Measurements from ENCODE around the gene CYP2A6.

GRCh38 chr19:40862785-40863184 is 12.5 kb upstream of the CYP2A6 start:
- TF ChIP-seq CTCF (conservative IDR thresholded peaks at IDR 0.05; ENCODE audit: low read depth in 2 of 2) (no peak; a peak in 1 of 4 replicates), JUNB (IDR thresholded peaks at IDR 0.05; ENCODE audit: unreplicated experiment) (no peak), EZH2phosphoT487 (IDR thresholded peaks at IDR 0.05; ENCODE audit: unreplicated experiment) (no peak), ZNF114 (CRISPR knock-in tag; IDR thresholded peaks at IDR 0.05) (no peak), POLR2AphosphoS5 (IDR thresholded peaks at IDR 0.05; ENCODE audit: low read depth) (no peak), EZH2 (IDR thresholded peaks at IDR 0.05; ENCODE audit: low read depth, unreplicated experiment) (no peak), CREB1 (CRISPR knock-in tag; IDR thresholded peaks at IDR 0.05; ENCODE audit: low read depth) (no peak), REST (IDR thresholded peaks at IDR 0.05; ENCODE audit: unreplicated experiment) (no peak), STAT1 (IDR thresholded peaks at IDR 0.05; ENCODE audit: unreplicated experiment) (no peak), NANOG (IDR thresholded peaks at IDR 0.05; ENCODE audit: borderline replicate concordance) (no peak)
- TF ChIP-seq, protein P1, sequence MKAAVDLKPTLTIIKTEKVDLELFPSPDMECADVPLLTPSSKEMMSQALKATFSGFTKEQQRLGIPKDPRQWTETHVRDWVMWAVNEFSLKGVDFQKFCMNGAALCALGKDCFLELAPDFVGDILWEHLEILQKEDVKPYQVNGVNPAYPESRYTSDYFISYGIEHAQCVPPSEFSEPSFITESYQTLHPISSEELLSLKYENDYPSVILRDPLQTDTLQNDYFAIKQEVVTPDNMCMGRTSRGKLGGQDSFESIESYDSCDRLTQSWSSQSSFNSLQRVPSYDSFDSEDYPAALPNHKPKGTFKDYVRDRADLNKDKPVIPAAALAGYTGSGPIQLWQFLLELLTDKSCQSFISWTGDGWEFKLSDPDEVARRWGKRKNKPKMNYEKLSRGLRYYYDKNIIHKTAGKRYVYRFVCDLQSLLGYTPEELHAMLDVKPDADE (IDR thresholded peaks at IDR 0.05), result no peak
- TF ChIP-seq, protein P2, sequence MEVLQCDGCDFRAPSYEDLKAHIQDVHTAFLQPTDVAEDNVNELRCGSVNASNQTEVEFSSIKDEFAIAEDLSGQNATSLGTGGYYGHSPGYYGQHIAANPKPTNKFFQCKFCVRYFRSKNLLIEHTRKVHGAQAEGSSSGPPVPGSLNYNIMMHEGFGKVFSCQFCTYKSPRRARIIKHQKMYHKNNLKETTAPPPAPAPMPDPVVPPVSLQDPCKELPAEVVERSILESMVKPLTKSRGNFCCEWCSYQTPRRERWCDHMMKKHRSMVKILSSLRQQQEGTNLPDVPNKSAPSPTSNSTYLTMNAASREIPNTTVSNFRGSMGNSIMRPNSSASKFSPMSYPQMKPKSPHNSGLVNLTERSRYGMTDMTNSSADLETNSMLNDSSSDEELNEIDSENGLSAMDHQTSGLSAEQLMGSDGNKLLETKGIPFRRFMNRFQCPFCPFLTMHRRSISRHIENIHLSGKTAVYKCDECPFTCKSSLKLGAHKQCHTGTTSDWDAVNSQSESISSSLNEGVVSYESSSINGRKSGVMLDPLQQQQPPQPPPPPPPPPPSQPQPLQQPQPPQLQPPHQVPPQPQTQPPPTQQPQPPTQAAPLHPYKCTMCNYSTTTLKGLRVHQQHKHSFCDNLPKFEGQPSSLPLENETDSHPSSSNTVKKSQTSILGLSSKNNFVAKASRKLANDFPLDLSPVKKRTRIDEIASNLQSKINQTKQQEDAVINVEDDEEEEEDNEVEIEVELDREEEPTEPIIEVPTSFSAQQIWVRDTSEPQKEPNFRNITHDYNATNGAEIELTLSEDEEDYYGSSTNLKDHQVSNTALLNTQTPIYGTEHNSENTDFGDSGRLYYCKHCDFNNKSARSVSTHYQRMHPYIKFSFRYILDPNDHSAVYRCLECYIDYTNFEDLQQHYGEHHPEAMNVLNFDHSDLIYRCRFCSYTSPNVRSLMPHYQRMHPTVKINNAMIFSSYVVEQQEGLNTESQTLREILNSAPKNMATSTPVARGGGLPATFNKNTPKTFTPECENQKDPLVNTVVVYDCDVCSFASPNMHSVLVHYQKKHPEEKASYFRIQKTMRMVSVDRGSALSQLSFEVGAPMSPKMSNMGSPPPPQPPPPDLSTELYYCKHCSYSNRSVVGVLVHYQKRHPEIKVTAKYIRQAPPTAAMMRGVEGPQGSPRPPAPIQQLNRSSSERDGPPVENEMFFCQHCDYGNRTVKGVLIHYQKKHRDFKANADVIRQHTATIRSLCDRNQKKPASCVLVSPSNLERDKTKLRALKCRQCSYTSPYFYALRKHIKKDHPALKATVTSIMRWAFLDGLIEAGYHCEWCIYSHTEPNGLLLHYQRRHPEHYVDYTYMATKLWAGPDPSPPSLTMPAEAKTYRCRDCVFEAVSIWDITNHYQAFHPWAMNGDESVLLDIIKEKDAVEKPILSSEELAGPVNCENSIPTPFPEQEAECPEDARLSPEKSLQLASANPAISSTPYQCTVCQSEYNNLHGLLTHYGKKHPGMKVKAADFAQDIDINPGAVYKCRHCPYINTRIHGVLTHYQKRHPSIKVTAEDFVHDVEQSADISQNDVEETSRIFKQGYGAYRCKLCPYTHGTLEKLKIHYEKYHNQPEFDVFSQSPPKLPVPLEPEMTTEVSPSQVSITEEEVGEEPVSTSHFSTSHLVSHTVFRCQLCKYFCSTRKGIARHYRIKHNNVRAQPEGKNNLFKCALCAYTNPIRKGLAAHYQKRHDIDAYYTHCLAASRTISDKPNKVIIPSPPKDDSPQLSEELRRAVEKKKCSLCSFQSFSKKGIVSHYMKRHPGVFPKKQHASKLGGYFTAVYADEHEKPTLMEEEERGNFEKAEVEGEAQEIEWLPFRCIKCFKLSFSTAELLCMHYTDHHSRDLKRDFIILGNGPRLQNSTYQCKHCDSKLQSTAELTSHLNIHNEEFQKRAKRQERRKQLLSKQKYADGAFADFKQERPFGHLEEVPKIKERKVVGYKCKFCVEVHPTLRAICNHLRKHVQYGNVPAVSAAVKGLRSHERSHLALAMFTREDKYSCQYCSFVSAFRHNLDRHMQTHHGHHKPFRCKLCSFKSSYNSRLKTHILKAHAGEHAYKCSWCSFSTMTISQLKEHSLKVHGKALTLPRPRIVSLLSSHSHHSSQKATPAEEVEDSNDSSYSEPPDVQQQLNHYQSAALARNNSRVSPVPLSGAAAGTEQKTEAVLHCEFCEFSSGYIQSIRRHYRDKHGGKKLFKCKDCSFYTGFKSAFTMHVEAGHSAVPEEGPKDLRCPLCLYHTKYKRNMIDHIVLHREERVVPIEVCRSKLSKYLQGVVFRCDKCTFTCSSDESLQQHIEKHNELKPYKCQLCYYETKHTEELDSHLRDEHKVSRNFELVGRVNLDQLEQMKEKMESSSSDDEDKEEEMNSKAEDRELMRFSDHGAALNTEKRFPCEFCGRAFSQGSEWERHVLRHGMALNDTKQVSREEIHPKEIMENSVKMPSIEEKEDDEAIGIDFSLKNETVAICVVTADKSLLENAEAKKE (CRISPR knock-in tag; IDR thresholded peaks at IDR 0.05), result no peak

Measured in GM23338 (cell line).